Pons (tissue), 1 donor: Measurements from ENCODE around the gene PLAAT2.
"Not testable (repeated sequence)": the region's sequence is repeated elsewhere in the genome, so short reads cannot be mapped to it uniquely, and the experiment has no call there.

Experiments
- DNase-seq: peaks from one replicate; pipeline ENCODE4 v3.0.0-alpha.2; 2016; ENCODE audit warnings: low spot score

The PLAAT2 gene

GRCh38 chr11:63563201-63564055 lies at the start of gene PLAAT2:
Gene PLAAT2 (minus strand): TSS chr11:63563379. CDS start chr11:63563324, 55 bp downstream.
- no peak for DNase-seq

GRCh38 chr11:63612181-63612580 lies 49.0 kb upstream of the PLAAT2 start:
- DNase-seq = no peak

GRCh38 chr11:63611395-63611747 lies 48.2 kb upstream of the PLAAT2 start:
- peak; percentile 51 for DNase-seq

DNA sequence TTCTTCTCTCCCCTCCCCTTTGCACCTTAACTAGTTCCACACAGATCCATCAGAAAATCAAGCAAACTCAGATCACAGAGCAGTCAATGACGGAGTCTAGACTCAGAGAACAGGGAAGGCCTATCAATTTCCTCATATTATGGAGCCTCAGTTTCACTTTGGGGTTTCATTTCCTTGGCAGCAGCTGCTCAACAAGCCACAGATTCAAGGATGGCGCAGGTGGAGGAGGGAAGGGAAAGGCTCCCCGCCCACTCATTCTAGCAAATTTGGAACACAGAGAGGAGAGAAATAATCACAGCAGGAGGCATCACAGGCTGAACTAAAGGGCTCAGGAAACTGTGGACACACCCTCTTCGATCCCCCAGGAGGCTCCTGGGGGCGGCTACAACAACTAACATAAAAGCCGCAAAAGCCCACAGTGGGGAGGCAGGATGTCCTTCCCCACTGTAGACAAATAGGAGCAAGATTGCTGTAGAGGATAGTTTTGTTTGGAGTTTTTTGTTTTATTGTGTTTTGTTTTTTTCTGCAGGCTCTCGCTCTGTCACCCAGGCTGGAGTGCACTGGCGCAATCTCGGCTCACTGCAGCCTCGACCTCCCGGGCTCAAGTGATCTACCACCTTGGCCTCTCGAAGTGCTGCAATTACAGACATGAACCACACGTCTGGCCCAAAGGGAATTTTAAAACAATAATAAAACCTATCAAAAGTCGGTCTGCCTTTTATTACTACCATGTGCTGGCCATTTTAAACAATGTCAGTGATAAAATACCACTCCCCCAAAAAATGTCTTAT lies 47.6 kb upstream of the PLAAT2 start:
- DNase-seq = peak; percentile 83

DNA sequence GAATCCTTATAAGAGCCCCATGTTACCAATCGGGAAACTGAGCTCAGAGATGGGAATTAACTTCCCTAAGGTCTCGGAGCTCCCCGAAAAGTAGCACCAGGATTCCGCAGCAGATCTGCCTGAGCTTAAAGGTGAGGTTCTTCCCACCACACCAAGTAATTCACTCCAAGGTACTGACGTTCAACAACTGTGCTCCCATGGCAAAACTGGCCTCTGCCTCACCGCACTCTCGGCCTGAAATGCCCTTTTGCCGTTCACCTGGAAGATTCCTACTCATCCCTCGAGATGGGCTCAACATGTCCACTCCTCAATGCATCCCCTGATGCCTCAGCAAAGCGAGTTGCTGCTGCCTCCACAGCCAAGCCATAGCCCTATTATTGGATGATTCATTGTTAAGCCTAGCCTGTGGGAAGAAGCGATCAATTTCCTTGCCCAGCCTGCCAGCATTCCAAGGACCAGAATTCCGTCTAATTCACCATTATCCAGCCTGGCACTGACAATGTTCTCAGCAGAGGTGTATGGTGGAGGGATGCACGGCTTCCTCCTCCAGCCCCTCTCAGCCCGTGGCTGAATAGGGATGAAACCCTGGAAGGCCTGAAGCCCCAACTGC lies 46.9 kb upstream of the PLAAT2 start:
- DNase-seq = peak; percentile 35

DNA sequence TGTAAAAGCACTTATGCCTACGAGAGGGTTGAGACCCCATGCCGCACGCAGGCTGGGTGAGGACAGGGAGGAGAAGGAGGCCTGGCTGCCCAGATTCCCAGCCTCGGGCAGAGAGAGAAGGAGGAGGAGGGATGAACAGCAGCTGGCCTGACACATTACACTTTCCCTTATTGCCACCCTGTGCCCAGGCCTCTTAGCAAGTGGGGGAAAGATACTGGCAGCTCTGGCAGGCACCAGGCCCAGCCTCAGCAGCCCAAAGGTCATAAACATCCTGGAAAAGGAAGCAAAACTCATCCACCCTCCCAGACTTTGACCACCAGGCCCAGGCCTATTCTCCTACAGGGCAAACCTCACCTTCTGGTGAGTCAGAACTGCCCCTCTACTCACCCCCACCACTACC lies 46.4 kb upstream of the PLAAT2 start:
- peak; percentile 79 for DNase-seq

DNA sequence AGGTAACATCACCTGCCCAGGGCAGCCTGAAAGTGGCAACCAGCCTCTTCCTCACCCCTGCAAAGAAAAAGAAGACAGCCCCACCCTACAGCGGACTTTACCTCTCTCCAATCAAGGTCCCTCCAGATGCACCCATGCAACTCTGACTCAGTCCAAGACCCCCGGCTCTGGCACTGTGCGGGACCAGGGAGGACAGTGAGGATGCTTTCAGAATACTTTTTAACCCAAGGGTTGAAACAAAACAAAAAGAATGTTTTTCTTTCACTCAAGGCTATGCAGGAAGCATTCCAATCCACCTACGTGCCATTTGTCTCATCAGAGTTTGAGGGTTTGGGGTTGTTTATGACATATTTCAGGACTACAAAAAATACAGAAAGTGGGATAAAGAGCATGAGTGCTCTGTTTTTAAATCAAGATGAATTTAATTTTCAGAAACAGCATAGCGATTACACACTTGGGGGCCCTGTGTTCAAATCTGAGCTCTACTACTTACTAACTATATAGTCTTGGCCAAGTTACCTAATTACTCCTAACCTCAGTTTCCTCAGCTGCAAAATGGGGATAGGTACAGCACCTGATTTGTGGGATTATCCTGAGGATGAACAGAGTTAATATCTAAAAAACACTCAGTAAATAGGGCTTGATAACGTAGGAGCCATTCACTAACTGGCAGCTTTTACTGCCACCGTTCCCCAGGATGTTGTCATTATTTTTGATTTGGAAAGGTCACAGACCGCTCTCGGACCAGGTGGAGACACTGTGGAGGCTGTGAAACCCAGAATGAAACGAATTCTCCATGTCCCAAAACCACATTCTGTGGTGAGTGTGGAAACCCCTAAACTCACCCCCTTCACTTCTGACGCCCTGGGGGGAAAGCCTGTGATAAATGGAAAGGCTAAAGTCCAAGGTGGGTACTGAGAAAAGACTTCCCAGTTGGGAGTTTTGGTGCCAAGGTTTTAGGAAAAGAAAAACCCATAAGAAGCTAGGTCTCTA lies 45.5 kb upstream of the PLAAT2 start:
- no peak for DNase-seq

DNA sequence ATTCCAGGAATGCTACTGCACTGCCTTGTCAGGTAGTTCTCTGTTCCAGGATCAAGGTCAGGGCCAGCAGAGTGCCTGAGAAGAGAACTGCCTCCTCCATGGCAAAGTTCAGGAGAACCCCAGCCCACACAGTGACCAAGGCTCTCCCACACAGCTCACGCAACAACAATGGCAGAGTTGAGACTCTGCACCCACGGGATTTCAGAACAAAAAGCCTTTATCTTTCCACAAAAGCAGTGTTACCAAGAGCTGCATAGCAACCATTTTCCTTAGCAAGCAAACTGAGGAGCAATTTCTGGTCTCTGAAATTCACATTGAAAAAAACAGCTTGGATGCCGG lies 40.0 kb upstream of the PLAAT2 start:
- peak; percentile 98 for DNase-seq

DNA sequence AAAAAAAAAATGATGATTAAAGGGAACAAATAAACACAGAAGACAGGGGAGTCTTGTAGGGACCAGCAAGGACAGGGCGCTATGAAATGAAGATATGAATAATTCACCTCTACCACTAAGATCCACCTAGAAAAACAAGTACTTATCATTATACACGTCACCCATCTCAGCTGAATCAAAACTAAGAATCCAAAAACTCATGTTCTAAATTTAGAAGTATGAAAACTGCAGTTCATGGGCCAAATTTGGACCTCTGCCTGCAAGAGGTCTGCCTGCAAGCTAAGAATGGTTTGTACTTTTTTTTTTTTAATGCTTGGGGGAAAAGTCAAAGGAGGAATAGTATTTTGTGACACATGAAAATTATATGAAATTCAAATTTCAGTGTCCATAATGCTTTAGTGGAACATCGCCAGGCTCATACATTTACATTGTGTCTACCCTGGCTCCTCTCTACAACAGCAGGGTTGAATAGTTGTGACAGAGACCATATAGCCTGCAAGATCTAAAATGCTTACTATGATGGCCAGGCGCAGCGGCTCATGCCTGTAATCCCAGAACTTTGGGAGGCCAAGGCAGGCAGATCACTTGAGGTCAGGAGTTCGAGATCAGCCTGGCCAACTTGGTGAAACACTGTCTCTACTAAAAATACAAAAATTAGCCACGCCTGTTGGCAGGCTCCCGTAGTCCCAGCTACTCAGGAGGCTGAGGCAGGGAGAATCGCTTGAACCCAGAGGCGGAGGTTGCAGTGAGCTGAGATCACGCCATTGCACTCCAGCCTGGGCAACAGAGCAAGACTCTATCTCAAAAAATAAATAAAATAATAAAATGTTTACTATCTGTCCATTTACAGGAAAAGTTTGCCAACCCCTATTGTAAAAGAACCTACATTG lies 39.4 kb upstream of the PLAAT2 start:
- DNase-seq = peak; percentile 53

- peak; percentile 84 for DNase-seq
These were observed 36.3 kb upstream of the PLAAT2 start for GRCh38 chr11:63599211-63600122.

GRCh38 chr11:63598556-63598955 lies 35.4 kb upstream of the PLAAT2 start:
- DNase-seq = no peak

GRCh38 chr11:63595296-63595695 lies 32.1 kb upstream of the PLAAT2 start:
- peak; percentile 44 for DNase-seq

- DNase-seq = peak; percentile 77
These were observed 29.8 kb upstream of the PLAAT2 start for GRCh38 chr11:63592975-63593395.

DNA sequence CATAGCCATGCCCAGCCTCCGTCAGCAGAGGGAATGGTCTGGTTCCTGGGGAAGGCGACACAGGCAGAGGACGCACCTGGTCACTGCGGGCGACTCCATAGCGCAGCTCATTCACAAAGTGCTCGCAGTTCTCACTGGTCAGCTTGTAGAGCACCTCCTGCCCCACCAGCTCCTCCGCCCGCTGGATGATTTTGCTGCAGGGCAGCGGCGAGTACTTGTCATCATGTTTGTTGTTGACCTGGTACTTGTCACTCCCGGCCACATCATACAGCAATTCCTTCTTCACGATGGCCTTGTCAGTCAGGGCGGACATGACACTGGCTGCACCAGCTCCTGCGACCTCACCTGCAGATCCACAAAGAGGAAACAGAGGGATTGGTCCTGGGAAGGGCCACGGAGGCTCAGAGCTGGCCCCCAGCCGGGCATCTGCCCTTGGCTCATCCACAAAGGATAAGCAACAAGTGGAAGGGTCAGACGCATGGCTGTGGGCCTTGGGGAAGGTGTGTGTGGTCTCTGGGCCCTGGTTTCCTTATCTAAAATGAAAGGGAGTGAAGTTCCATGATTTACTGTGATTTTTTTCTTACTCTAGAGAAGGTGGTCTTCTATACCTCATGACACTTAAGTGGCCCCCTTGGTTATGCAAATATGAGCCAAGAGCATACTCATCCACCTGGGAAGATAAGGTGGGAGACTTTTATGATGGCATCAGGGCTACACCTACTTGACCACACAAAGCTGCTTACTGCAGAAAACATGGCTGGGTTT lies 27.0 kb upstream of the PLAAT2 start:
- no peak for DNase-seq

DNA sequence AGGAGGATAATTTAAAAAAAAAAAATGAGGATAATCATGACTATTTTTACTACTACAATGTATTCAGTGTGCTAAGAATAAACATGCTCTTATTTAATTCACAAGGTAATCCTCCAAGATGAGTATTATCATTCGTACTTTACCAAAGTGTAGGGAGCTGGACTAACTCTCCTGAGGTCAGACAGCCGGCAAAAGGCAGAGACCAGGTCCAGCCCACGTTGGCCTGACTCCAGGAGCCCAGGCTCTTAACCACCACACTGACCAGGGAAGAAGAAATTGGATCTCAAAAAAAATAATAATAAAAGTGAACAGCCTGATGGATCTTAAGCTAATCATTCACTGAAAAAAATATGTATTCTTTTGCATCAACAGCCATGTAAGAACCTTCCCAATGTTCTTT lies 25.8 kb upstream of the PLAAT2 start:
- no peak for DNase-seq

GRCh38 chr11:63586451-63587166 lies 23.4 kb upstream of the PLAAT2 start:
- no peak for DNase-seq

DNA sequence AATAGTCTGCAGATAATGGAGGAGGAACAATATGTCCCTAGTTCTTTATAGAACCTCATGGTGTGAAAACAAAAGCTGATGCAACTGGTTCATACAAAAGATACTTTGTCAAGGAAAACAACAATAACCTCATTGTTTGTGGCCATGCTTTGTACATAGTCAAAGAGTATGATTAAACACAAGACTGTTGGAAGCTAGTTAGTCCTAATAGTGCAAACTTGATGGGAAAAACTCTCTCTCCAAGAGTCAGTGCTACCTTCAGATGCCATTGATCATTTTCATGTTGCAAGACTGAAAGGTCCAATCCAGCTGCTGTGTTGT lies 20.1 kb upstream of the PLAAT2 start:
- peak; percentile 99 for DNase-seq

DNA sequence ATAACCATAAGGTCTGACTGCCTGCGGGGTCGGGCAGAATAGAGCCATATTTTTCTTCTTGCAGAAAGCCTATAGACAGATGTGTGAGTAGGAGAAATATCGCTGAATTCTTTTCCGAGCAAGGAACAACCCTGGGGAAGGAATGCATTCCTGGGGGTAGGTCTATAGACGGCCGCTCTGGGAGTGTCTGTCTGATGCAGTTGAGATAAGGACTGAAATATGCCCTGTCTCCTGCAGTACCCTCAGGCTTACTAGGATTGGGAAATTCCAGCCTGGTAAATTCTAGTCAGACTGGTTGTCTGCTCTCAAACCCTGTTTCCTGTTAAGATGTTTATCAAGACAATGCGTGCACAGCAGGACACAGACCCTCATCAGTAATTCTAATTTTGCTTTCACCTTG lies 18.0 kb upstream of the PLAAT2 start:
- not testable (repeated sequence) for DNase-seq
